GM18517 (cell line): ENCODE results near the gene NDUFV1.

Experiments used
- ATAC-seq: cut with Tn5 transposase; IDR thresholded peaks from one replicate; pipeline ENCODE4 v1.9.1; 2021; ENCODE audit warnings: mild to moderate bottlenecking, moderate library complexity; ENCODE audit not compliant: unreplicated experiment

The NDUFV1 gene

DNA sequence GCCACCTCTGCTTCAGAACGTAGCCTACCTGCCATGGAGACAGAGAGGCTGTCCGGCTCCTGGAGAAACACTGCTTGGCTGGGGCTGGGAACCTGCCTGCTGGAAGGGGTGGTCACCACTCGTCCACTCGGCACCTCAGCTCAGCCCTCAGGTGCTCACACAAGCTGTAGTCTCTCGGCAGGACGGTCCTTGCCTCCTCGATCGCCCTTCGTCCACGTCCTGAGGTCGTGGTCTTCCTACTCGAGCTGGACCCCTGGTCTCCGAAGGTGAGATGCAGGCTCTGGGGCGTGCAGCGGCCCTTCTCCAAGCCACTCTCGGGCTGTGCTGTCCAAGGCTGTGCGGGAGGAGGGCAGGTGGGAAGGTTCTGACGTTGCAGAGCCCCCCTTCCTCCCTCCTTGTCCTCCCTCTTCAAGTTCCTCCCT lies 32.7 kb downstream of the NDUFV1 start, which contains the start of gene TBX10:
Gene TBX10, minus strand, starts transcription at position 326 of the 422 bp plus-strand sequence. Its CDS starts 291 bp downstream, at position 35.
- no peak for ATAC-seq

GRCh38 chr11:67640021-67640757 lies 33.5 kb downstream of the NDUFV1 start:
- no peak for ATAC-seq

DNA sequence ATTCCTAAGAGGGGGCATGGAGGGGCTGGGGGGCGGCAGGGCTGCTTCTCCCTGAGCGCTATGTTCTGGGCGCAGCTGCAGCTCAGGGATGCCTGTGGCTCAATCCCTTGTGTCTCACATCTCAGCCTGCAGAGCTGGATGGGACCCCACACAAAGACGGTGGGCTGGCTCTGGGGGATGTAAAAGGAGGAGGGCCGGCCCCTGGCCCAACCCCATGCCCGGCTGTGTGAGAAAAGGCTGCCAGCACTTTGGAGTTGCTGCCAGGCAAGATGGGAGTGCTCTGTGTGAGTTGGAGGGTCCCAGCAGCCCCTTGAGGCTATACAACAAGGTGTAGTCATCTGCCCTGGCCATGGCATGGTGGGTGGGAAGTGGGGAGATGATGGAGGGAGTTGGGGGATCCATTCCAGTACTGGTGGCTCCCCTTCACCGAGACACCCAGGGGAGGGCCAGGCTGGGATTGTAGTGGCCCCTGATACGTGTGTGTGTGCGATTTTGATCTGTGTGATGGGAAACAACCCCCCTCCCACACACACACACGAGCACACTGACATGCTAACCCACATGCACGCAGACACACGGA lies 34.1 kb downstream of the NDUFV1 start:
- no peak for ATAC-seq

GRCh38 chr11:67641338-67642172 lies 34.8 kb downstream of the NDUFV1 start:
- no peak for ATAC-seq

DNA sequence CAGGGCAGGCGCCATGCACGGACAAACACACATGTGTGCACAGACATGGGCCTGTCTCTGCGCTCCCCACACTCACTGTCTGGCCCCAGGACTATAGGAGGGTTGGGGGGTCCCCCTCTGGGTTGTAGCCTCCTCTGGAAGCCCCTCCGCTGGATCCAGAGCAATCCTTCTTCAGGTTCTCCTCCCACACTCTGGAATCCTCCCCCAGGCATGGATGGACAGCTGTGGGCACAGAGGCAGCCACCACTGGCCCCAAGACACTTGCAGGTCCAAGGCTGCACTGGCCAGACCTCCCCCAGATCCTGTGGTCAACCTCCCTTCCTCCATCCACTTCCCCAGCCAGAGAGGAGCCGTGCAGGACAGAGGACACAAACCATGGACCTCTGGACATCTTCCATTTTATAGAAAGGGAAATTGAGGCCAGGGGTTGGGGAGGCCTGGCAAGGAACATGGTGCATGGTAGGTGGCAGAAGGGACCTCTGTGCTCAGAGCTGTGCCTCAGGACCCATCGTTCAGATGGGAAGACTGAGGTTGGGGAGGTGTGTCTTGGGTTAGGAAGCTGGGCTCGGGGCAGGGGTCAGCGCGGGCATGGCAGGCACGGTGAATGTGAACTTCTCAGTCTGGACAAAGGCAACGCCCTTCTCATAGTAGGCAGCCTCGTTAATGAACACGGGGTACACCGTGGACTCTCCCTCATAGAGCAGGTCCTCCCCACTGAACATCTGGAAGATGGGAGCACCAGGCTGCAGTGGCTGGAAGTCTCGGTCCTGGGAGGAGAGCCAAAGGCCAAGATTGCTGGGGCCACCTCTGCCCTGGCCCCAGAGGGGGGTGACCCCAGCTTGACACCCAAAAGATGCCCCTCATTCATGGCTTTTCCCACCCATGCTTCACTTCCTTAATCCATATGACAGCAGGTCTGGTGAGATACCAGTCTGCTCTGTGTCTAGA lies 35.7 kb downstream of the NDUFV1 start:
- ATAC-seq, result no peak

- ATAC-seq, result no peak
Observed at GRCh38 chr11:67644042-67644441, 37.3 kb downstream of the NDUFV1 start.

GRCh38 chr11:67644472-67645418 lies 38.0 kb downstream of the NDUFV1 start:
- ATAC-seq, result no peak

GRCh38 chr11:67645521-67646461 lies 39.1 kb downstream of the NDUFV1 start:
- no peak for ATAC-seq

DNA sequence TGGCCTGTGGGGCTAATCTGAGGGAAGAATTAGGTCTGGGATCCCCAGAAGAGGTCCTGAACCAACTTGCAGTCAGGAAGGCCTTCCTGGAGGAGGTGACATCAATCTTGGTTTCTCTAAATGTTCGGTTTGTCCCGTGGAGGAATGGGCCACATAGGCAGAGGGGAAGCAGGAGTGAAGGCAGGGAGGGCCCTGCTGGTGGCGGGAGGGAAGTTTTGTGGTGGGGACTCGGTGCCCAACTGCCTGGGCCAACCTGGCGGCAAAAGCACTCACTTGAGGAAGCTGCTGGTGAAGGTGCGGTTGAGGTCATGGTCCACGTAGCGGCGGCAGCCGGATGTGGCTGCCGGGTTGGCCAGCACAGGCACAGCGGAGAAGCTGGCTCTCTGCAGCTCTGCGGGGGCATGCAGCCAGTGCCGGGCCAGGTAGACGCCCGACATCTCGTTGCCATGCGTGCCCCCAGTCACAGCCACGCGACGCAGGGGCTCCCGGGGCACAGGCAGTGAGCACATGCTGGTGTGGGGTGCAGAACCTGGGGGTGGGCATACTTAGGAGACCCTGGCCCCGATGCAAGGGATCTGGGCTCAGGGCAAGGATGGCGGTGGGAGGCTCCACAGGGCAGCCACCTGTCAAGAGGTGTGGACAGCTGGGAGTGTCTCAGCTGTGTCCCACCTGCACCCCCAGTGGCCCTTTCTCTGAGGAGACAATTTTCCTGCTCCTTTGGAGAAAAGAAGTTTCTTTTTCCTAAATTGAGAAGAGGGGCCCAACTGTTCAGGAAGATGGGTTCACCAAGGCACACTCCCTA lies 40.0 kb downstream of the NDUFV1 start:
- ATAC-seq, result no peak

DNA sequence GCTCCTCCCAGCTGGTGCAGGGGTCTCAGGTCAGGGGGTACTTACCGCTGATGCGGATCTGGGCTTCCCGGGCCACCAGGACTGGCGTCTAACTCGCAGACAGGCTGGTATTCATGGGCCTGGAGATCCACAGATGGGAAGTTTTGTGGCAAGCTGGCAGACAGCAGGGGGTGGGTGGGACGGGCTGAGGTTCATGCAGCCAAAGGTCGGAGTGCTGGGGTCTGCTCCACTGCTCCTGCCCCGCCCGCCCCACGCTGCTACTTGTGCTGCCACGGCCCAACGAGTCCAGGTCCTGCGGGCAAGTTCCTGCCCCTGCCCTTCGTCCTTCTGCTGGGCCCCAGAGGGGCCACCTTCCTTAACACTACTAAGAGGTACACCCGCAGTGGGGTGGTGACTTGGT lies 40.7 kb downstream of the NDUFV1 start:
- ATAC-seq, result no peak

- ATAC-seq, result no peak
Observed at GRCh38 chr11:67648140-67648795, 41.5 kb downstream of the NDUFV1 start.

GRCh38 chr11:67648796-67649613 lies 42.3 kb downstream of the NDUFV1 start:
- ATAC-seq, result no peak

- no peak for ATAC-seq
Observed at GRCh38 chr11:67649634-67650510, 43.1 kb downstream of the NDUFV1 start.

DNA sequence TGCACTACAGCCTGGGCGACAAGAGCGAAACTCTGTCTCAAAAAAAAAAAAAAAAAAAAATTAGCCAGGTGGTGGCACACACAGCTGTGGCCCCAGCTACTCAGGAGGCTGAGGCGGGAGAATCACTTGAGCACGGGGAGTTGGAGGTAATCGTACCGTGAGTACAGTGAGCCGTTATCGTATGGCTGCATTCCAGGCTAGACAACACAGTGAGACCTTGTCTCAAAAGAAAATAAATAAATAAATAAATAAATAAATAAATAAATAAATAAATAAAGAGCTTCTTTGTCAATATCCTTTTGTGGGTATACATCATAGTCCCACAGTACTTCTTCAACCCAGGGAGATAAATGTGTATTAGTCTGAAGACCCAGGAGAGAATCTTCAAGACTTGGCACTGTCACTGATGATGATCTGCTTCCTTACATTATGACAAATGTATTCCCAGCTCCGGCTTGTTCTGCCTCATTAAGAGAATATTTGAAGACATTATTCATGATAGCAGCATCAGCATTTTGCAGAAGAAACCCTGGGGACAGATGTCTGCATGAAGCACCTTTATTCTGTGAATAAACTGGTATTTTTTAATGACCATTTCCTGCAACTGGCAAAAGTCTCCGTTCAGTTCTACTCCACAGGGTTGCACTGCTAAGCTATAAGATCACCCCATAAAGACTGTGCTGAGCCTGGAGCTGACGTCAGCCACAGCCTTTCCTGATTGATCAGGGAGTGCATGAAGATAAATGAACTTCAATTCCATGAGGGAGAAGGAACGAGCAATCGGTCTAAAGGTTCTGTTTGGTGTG lies 45.4 kb downstream of the NDUFV1 start:
- ATAC-seq, result no peak
